Cardiac muscle cell (in vitro differentiated cells and primary cell): ENCODE results near the gene KCNH1. TPM values are rescaled to one million over a fixed set of nuclear protein-coding genes. Genes with fewer than 3 reads are reported as not detected.
A peak's percentile ranks its signal among the peaks of the same experiment; 100 is the strongest.

ENCODE experiments used
- DNase-seq, 2 donors: peaks; one replicate each; pipeline versions ENCODE4 v3.0.0 to v3.0.0-alpha.2; 2010 to 2017; ENCODE audit warnings: low read depth in 1 of 2, low spot score in 1 of 2
- H3K27ac ChIP-seq: fragments of 200-600 bp; sonication (generic); 2 replicates; pipeline ENCODE4 v1.5.1; 2016
- H3K27me3 ChIP-seq: fragments of 200-600 bp; sonication (generic); 2 replicates; pipeline ENCODE4 v1.6.0; 2016; ENCODE audit warnings: control low read depth
- H3K36me3 ChIP-seq: fragments of 200-600 bp; sonication (generic); 2 replicates; pipeline ENCODE4 v1.5.1; 2016; ENCODE audit warnings: control low read depth
- H3K4me1 ChIP-seq: fragments of 200-600 bp; sonication (generic); 2 replicates; pipeline ENCODE4 v1.8.1; 2017; ENCODE audit warnings: low read depth, mild to moderate bottlenecking, mixed run types
- H3K4me3 ChIP-seq: fragments of 200-600 bp; sonication (generic); 2 replicates; pipeline ENCODE4 v1.5.1; 2016; ENCODE audit warnings: mild to moderate bottlenecking
- H3K9me3 ChIP-seq: fragments of 200-600 bp; sonication (generic); 2 replicates; pipeline ENCODE4 v1.5.1; 2017; ENCODE audit warnings: low read depth, mild to moderate bottlenecking, control low read depth
- polyA plus RNA-seq: library from polyadenylated mRNA; unstranded; fragments of >200 nt; fragmentation: Nextera tagmentation; extraction: Ambion mirVana; gene quantifications from 2 replicates; pipeline ENCODE4 v1.2.1, GENCODE V29; 2016
- total RNA-seq: library from RNA; depleted of rRNA; stranded (reverse); fragments of >200 nt; gene quantifications from 2 replicates; pipeline ENCODE4 v1.2.3, GENCODE V29; 2016
- TF ChIP-seq, protein P1 (sequence below): IDR thresholded peaks from 2 replicates; pipeline ENCODE4 v1.5.1; 2012; ENCODE audit warnings: low read depth, mild to moderate bottlenecking, low read length

KCNH1 gene
- total and polyA plus RNA-seq, 2 experiments from 2014 or later, result 0.54 TPM; not detected in 1

DNA sequence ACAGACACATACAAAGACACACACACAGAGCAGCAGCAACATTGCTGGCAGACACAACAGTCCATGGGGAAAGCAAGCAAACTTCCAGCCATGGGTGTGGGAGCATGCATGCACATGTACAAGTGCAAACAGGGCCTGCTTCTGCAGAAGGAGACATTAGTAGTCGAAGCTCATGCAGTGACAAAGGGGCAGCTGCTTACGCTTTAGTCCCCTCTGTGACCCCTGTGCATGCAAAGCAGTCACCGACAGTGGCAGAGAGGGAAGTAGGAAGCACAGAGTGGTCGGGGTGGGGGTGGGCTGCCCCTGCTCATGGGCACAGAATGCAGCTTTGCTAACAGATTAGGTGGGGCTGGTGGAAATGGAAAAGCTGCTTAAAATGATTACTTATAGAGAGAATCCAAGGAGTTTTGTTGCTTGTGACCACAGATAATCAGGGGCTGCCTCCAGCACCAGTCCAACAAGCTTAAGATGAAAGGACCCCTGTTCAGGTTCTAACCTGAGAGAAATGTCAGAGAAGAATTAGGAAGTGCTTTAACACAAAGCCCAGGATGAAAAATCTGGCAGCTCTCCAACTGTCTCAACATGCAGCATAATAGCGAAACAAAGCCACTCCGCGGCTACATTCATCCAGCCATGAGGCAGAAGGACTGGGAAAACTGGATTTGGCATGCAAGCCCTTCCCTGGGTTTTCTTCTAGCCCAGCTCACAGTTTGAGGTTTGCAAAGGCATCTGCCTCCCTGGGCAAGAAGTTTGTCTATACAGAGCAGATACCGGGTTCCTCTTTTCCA, 378.9 kb downstream of the KCNH1 start:
- Histone ChIP-seq H3K27me3 (no peaks in the 10 kb centered on the region), H3K9me3 (no peaks in the 10 kb centered on the region), H3K36me3 (no peaks in the 10 kb centered on the region), H3K27ac (no peak overlapping the region), H3K4me1 (peaks cover 6% of the 10 kb centered on the region), H3K4me3 (no peak overlapping the region)
- TF ChIP-seq, protein P1, sequence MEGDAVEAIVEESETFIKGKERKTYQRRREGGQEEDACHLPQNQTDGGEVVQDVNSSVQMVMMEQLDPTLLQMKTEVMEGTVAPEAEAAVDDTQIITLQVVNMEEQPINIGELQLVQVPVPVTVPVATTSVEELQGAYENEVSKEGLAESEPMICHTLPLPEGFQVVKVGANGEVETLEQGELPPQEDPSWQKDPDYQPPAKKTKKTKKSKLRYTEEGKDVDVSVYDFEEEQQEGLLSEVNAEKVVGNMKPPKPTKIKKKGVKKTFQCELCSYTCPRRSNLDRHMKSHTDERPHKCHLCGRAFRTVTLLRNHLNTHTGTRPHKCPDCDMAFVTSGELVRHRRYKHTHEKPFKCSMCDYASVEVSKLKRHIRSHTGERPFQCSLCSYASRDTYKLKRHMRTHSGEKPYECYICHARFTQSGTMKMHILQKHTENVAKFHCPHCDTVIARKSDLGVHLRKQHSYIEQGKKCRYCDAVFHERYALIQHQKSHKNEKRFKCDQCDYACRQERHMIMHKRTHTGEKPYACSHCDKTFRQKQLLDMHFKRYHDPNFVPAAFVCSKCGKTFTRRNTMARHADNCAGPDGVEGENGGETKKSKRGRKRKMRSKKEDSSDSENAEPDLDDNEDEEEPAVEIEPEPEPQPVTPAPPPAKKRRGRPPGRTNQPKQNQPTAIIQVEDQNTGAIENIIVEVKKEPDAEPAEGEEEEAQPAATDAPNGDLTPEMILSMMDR, result no peak
- peak in 1 of 2 donors; percentile 61 for DNase-seq

- Histone ChIP-seq H3K4me1 (peaks cover 6% of the 10 kb centered on the region), H3K4me3 (no peak overlapping the region), H3K9me3 (no peaks in the 10 kb centered on the region), H3K27me3 (no peaks in the 10 kb centered on the region), H3K27ac (no peak overlapping the region), H3K36me3 (no peaks in the 10 kb centered on the region)
- TF ChIP-seq, protein P1, result no peak
- no peak for DNase-seq
Measured at GRCh38 chr1:210751911-210752310, 382.0 kb downstream of the KCNH1 start.

- Histone ChIP-seq H3K27ac (no peak overlapping the region), H3K4me3 (no peak overlapping the region), H3K4me1 (peaks cover 5% of the 10 kb centered on the region), H3K9me3 (no peaks in the 10 kb centered on the region), H3K36me3 (no peaks in the 10 kb centered on the region), H3K27me3 (no peaks in the 10 kb centered on the region)
- TF ChIP-seq, protein P1, result no peak
- no peak for DNase-seq
Measured at GRCh38 chr1:210750468-210750867, 383.5 kb downstream of the KCNH1 start.

DNA sequence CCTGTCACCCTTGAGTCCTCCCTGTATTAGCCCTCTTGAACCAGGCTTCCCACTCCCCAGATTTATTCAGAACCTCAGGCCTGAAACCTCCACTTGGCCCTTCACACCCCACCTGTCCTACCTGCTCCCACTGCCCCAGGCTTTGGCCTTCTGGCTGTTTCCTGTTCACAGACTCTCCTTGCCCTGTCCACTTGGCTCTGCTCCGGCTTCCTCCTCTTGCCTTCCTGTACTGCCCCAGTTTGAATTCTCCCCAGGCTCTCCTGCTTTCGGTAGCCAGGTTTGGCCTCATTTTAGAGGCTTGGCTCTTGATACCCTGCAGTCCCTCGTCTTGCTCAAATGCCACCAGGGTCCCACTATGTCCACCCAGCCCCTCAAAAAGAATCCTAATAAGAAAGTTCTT, 385.2 kb downstream of the KCNH1 start:
- no peak for DNase-seq
- Histone ChIP-seq H3K27ac (no peak overlapping the region), H3K4me3 (no peak overlapping the region), H3K4me1 (no peaks in the 10 kb centered on the region), H3K36me3 (no peaks in the 10 kb centered on the region), H3K9me3 (no peaks in the 10 kb centered on the region), H3K27me3 (no peaks in the 10 kb centered on the region)
- TF ChIP-seq, protein P1, result no peak

DNA sequence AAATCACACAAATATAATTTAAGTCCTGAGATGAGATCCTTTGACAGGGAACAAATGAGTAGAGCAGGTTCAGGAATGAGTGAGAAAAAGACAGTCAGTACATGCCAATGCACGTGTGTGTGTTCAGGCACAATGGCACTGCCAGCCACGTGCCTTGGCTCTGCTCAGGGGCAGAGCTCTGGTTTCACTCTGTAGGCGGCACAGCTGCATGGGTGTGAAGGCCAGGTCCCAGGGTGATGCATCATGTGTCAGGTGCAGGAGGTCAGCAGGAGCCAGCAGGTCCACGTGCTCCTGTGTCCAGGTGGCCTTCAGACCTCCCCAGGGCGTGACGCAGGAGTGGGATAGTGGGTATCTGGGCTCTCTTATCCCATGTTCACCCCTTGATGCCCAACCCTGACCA, 386.1 kb downstream of the KCNH1 start:
- Histone ChIP-seq H3K4me1 (no peaks in the 10 kb centered on the region), H3K9me3 (no peaks in the 10 kb centered on the region), H3K4me3 (no peak overlapping the region), H3K36me3 (no peaks in the 10 kb centered on the region), H3K27me3 (no peaks in the 10 kb centered on the region), H3K27ac (no peak overlapping the region)
- no peak for DNase-seq
- TF ChIP-seq, protein P1, result no peak
